ENCODE results near the gene PLXDC2. TPM values are rescaled to one million over a fixed set of nuclear protein-coding genes. Genes with fewer than 3 reads are reported as not detected.

Gene PLXDC2
- total and polyA plus RNA-seq, 10 donors, result 1.8 to 50.4 (median 29.7) TPM

GRCh38 chr10:19847321-19847720 lies 31.1 kb downstream of the PLXDC2 start:
- Histone ChIP-seq H3K4me1 (no peaks in the 10 kb centered on the region), H3K27ac (no peak overlapping the region), H3K9me3 (no peaks in the 10 kb centered on the region), H3K27me3 (replicated peaks in 1 of 7) (no peaks in the 10 kb centered on the region), H3K4me3 (no peak overlapping the region), H3K36me3 (no peaks in the 10 kb centered on the region)
- intact Hi-C loops (cut with DNase I; ENCODE audit: low total_unique reads), result no loop called here
- DNase-seq, result no peak
- TF ChIP-seq, protein P1, sequence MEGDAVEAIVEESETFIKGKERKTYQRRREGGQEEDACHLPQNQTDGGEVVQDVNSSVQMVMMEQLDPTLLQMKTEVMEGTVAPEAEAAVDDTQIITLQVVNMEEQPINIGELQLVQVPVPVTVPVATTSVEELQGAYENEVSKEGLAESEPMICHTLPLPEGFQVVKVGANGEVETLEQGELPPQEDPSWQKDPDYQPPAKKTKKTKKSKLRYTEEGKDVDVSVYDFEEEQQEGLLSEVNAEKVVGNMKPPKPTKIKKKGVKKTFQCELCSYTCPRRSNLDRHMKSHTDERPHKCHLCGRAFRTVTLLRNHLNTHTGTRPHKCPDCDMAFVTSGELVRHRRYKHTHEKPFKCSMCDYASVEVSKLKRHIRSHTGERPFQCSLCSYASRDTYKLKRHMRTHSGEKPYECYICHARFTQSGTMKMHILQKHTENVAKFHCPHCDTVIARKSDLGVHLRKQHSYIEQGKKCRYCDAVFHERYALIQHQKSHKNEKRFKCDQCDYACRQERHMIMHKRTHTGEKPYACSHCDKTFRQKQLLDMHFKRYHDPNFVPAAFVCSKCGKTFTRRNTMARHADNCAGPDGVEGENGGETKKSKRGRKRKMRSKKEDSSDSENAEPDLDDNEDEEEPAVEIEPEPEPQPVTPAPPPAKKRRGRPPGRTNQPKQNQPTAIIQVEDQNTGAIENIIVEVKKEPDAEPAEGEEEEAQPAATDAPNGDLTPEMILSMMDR (IDR thresholded peaks at IDR 0.05 in 8 of 11, conservative IDR thresholded peaks at IDR 0.05 in 3 of 11), result no peak
- TF ChIP-seq POLR2A (IDR thresholded peaks at IDR 0.05), result no peak
- no peak for TF ChIP-seq POLR2AphosphoS5 (IDR thresholded peaks at IDR 0.05)
- WGBS, 5 donors, result 75 to 89% (median 84%) methylated on average over 4 of the region's 4 CpGs

GRCh38 chr10:19848226-19848985 lies 32.2 kb downstream of the PLXDC2 start:
- Histone ChIP-seq H3K4me3 (no peak overlapping the region), H3K27me3 (replicated peaks in 1 of 7) (no peaks in the 10 kb centered on the region), H3K4me1 (no peaks in the 10 kb centered on the region), H3K27ac (no peak overlapping the region), H3K36me3 (no peaks in the 10 kb centered on the region), H3K9me3 (no peaks in the 10 kb centered on the region)
- DNase-seq, result no peak
- intact Hi-C loops (cut with DNase I; ENCODE audit: low total_unique reads), result no loop called here
- WGBS, 5 donors, result 78 to 89% (median 87%) methylated on average over 7 of the region's 7 CpGs
- TF ChIP-seq, protein P1 (IDR thresholded peaks at IDR 0.05 in 8 of 11, conservative IDR thresholded peaks at IDR 0.05 in 3 of 11), result no peak
- no peak for TF ChIP-seq POLR2A (IDR thresholded peaks at IDR 0.05)

- no peak for DNase-seq
- H3K36me3 ChIP-seq, result no peaks in the 10 kb centered on the region
- H3K4me1 ChIP-seq, result no peaks in the 10 kb centered on the region
- no peaks in the 10 kb centered on the region for H3K9me3 ChIP-seq
- 75 to 88% (median 79%) methylated on average over 5 of the region's 5 CpGs for WGBS, 5 donors
- H3K27me3 ChIP-seq (replicated peaks in 1 of 7), result no peaks in the 10 kb centered on the region
- TF ChIP-seq, protein P1 (IDR thresholded peaks at IDR 0.05 in 8 of 11, conservative IDR thresholded peaks at IDR 0.05 in 3 of 11), result no peak
- no peak for TF ChIP-seq POLR2AphosphoS5 (IDR thresholded peaks at IDR 0.05)
- H3K27ac ChIP-seq, result no peak overlapping the region
- no peak overlapping the region for H3K4me3 ChIP-seq
- intact Hi-C loops (cut with DNase I; ENCODE audit: low total_unique reads), result no loop called here
Measured at GRCh38 chr10:19853831-19854230, 37.6 kb downstream of the PLXDC2 start.

GRCh38 chr10:19857876-19858275 lies 41.6 kb downstream of the PLXDC2 start:
- no peak for TF ChIP-seq POLR2AphosphoS5 (IDR thresholded peaks at IDR 0.05)
- TF ChIP-seq, protein P1 (IDR thresholded peaks at IDR 0.05 in 8 of 11, conservative IDR thresholded peaks at IDR 0.05 in 3 of 11), result no peak
- no peak for TF ChIP-seq POLR2A (IDR thresholded peaks at IDR 0.05)
- no peak overlapping the region for H3K4me3 ChIP-seq
- H3K9me3 ChIP-seq, result no peaks in the 10 kb centered on the region
- intact Hi-C loops (cut with DNase I; ENCODE audit: low total_unique reads), result no loop called here
- no peak for DNase-seq
- H3K27ac ChIP-seq, result no peak overlapping the region
- WGBS, 5 donors, result 76 to 95% (median 90%) methylated on average over 3 of the region's 3 CpGs
- H3K27me3 ChIP-seq (replicated peaks in 1 of 7), result no peaks in the 10 kb centered on the region
- no peaks in the 10 kb centered on the region for H3K4me1 ChIP-seq
- no peaks in the 10 kb centered on the region for H3K36me3 ChIP-seq
